NCI-H187 (cell line): Measurements from ENCODE around the gene TAPT1.

Experiments
- DNase-seq, 2 experiments: peaks; one replicate each; lab custom pipeline; 2025; lab: John Stamatoyannopoulos, UW

The TAPT1 gene

GRCh38 chr4:16133406-16133805, 92.9 kb downstream of the TAPT1 start:
- DNase-seq, result no peak

GRCh38 chr4:16131293-16131692, 95.0 kb downstream of the TAPT1 start:
- DNase-seq, result no peak

- no peak for DNase-seq
Observed at GRCh38 chr4:16129336-16129735, 96.9 kb downstream of the TAPT1 start.

GRCh38 chr4:16126714-16127113, 99.6 kb downstream of the TAPT1 start:
- no peak for DNase-seq

- DNase-seq, result no peak
Observed at GRCh38 chr4:16125571-16126445, 100.5 kb downstream of the TAPT1 start.

GRCh38 chr4:16124232-16124631, 102.0 kb downstream of the TAPT1 start:
- no peak for DNase-seq

GRCh38 chr4:16123356-16124084, 102.8 kb downstream of the TAPT1 start:
- peak; percentile 95 to 99 for DNase-seq

- no peak for DNase-seq
Observed at GRCh38 chr4:16122784-16123183, 103.5 kb downstream of the TAPT1 start.

GRCh38 chr4:16122308-16122711, 104.0 kb downstream of the TAPT1 start:
- no peak for DNase-seq

- DNase-seq, result no peak
Observed at GRCh38 chr4:16120720-16121119, 105.6 kb downstream of the TAPT1 start.

GRCh38 chr4:16119981-16120380, 106.3 kb downstream of the TAPT1 start:
- DNase-seq, result no peak

GRCh38 chr4:16118090-16118489, 108.2 kb downstream of the TAPT1 start:
- DNase-seq, result no peak

- DNase-seq, result no peak
Observed at GRCh38 chr4:16117164-16117563, 109.1 kb downstream of the TAPT1 start.

- DNase-seq, result no peak
Observed at GRCh38 chr4:16116493-16116990, 109.7 kb downstream of the TAPT1 start.

GRCh38 chr4:16116019-16116418, 110.3 kb downstream of the TAPT1 start:
- no peak for DNase-seq

- no peak for DNase-seq
Observed at GRCh38 chr4:16114546-16114945, 111.7 kb downstream of the TAPT1 start.

GRCh38 chr4:16113741-16114140, 112.5 kb downstream of the TAPT1 start:
- DNase-seq, result no peak

- no peak for DNase-seq
Observed at GRCh38 chr4:16111533-16111932, 114.7 kb downstream of the TAPT1 start.

- DNase-seq, result no peak
Observed at GRCh38 chr4:16110661-16111290, 115.5 kb downstream of the TAPT1 start.
